ENCODE measurements around the gene NLRP9.
"Not testable (repeated sequence)": the region's sequence is repeated elsewhere in the genome, so short reads cannot be mapped to it uniquely, and the experiment has no call there.

GRCh38 chr19:55758797-55759196 lies 20.6 kb upstream of the NLRP9 start, which contains the start of gene RFPL4A:
- TF ChIP-seq ATF3 (IDR thresholded peaks at IDR 0.05); ZNF274 (IDR thresholded peaks at IDR 0.05; ENCODE audit: low read depth, low read length); POLR2AphosphoS5 (IDR thresholded peaks at IDR 0.05; ENCODE audit: low read depth, low read length); TCF7L2 (IDR thresholded peaks at IDR 0.05; ENCODE audit: borderline replicate concordance, extremely low read depth, insufficient read depth, insufficient read length); EZH2phosphoT487 (IDR thresholded peaks at IDR 0.05; ENCODE audit: borderline replicate concordance): not testable (repeated sequence)
